Mesendoderm (in vitro differentiated cells): ENCODE data around the gene ATP6V1G1.

ENCODE experiments used
- DNase-seq: peaks from one replicate; pipeline ENCODE4 v3.0.0; 2013
- H2AK5ac ChIP-seq: 2 replicates; pipeline ENCODE4 v1.6.1; 2013; ENCODE audit warnings: low read length, inconsistent platforms
- H2BK120ac ChIP-seq: 2 replicates; pipeline ENCODE4 v1.6.1; 2013; ENCODE audit warnings: low read depth, mild to moderate bottlenecking, low read length, moderate library complexity, mixed read lengths
- H2BK15ac ChIP-seq: replicated peaks from 2 replicates; pipeline ENCODE4 v1.6.1; 2013; ENCODE audit warnings: low read depth, mild to moderate bottlenecking, moderate library complexity
- H2BK5ac ChIP-seq: 2 replicates; pipeline ENCODE4 v1.6.1; 2013; ENCODE audit warnings: low read length, inconsistent platforms
- H3K18ac ChIP-seq: 2 replicates; pipeline ENCODE4 v1.6.1; 2013; ENCODE audit warnings: mild to moderate bottlenecking, low read length, mixed read lengths
- H3K23ac ChIP-seq: one replicate; pipeline ENCODE4 v1.6.1; 2013; ENCODE audit warnings: low read length
- H3K27ac ChIP-seq: 2 replicates; pipeline ENCODE4 v1.5.1; 2013; ENCODE audit warnings: low read depth, mild to moderate bottlenecking, inconsistent platforms, low read length, moderate library complexity
- H3K27me3 ChIP-seq: 2 replicates; pipeline ENCODE4 v1.6.1; 2013; ENCODE audit warnings: low read length, control low read depth, mild to moderate bottlenecking, inconsistent platforms; ENCODE audit not compliant: insufficient read depth, poor library complexity
- H3K36me3 ChIP-seq: 2 replicates; pipeline ENCODE4 v1.6.1; 2013; ENCODE audit warnings: low read length, inconsistent platforms; ENCODE audit not compliant: control insufficient read depth, insufficient read depth
- H3K4ac ChIP-seq: one replicate; pipeline ENCODE4 v1.6.1; 2013; ENCODE audit warnings: low read depth, mild to moderate bottlenecking, low read length, moderate library complexity
- H3K4me1 ChIP-seq: 2 replicates; pipeline ENCODE4 v1.6.1; 2013; ENCODE audit warnings: low read depth, low read length, inconsistent platforms; ENCODE audit not compliant: control insufficient read depth
- H3K4me2 ChIP-seq: 2 replicates; pipeline ENCODE4 v1.6.1; 2013; ENCODE audit warnings: low read length
- H3K4me3 ChIP-seq: 2 replicates; pipeline ENCODE4 v1.5.1; 2013; ENCODE audit warnings: mild to moderate bottlenecking, low read length
- H3K56ac ChIP-seq: one replicate; pipeline ENCODE4 v1.6.1; 2013; ENCODE audit warnings: low read length
- H3K79me1 ChIP-seq: 2 replicates; pipeline ENCODE4 v1.6.1; 2013; ENCODE audit warnings: low read length, inconsistent platforms
- H3K79me2 ChIP-seq: 2 replicates; pipeline ENCODE4 v1.6.1; 2013; ENCODE audit warnings: mild to moderate bottlenecking, low read length; ENCODE audit not compliant: control insufficient read depth, insufficient read depth
- H3K9ac ChIP-seq: 2 replicates; pipeline ENCODE4 v1.6.1; 2013; ENCODE audit warnings: low read length, inconsistent platforms
- H4K5ac ChIP-seq: one replicate; pipeline ENCODE4 v1.6.1; 2013; ENCODE audit warnings: low read length
- H4K8ac ChIP-seq: one replicate; pipeline ENCODE4 v1.6.1; 2013; ENCODE audit warnings: low read depth, mild to moderate bottlenecking, control low read depth, low read length, moderate library complexity
- WGBS: extraction: QIAGEN DNeasy Blood & Tissue Kit; methylation state at CpG from one replicate; pipeline ENCODE4 v1.1.7; 2013; ENCODE audit warnings: low lambda C conversion rate, missing lambda C conversion rate; ENCODE audit not compliant: insufficient coverage; ENCODE audit errors: extremely low coverage; 5-methylcytosine and 5-hydroxymethylcytosine counted together

The ATP6V1G1 gene

DNA sequence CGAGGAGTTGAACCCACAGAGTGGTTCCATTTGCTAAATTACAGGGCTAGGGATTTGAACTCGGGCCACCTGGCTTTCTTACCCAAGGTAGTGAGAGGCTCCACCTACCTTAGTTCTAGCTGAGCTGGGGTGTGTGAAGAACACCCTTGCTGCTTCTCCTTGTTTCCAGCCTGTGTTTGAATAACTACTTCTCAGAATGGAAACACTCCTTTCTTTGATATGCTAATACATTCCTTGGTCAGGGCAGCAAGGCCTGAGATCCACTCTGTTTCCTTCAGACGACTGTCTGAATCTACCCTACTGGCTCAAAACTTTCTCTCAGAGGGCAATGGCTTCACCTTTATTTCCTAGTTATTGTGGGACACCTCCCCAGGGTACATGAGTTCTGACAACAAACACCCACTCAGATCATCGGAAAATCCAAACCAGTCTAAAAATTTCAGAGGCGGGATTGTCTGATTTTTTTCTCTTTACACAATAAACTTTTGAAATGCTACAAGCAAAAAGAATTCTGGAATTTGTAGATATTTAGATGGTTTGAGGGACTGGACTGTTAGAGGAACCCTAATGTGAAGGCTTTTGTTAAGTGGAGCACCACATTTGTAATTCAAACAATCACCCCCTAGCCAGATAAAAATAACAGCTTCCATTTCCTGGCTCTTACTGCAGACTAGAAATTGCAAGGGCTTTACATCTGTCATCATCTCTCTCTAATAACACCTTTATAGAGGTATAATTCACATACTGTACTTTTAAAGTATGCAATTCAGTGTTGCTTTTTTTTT, 4.0 kb upstream of the ATP6V1G1 start:
- H3K79me1 ChIP-seq = peaks cover 2% of the 10 kb centered on the region
- peak overlapping the region; percentile 15 for H4K8ac ChIP-seq
- no peak overlapping the region for H2BK5ac ChIP-seq
- H3K4me3 ChIP-seq = no peak overlapping the region
- H2AK5ac ChIP-seq = no peak overlapping the region
- H3K18ac ChIP-seq = no peak overlapping the region
- H3K27ac ChIP-seq = peak overlapping the region; percentile 22
- H3K79me2 ChIP-seq = peaks cover 10% of the 10 kb centered on the region
- H3K56ac ChIP-seq = peak overlapping the region; percentile 12
- no peak overlapping the region for H3K4me2 ChIP-seq
- DNase-seq = peak; percentile 71
- H3K4me1 ChIP-seq = peaks cover 2% of the 10 kb centered on the region
- no peak overlapping the region for H3K9ac ChIP-seq
- WGBS = no CpG with 5 or more reads among the region's 5 CpGs
- no peak overlapping the region for H2BK120ac ChIP-seq
- no peak overlapping the region for H2BK15ac ChIP-seq
- no peak overlapping the region for H3K4ac ChIP-seq
- no peak overlapping the region for H3K23ac ChIP-seq
- no peak overlapping the region for H4K5ac ChIP-seq
- H3K36me3 ChIP-seq = no peaks in the 10 kb centered on the region
- H3K27me3 ChIP-seq = no peaks in the 10 kb centered on the region

DNA sequence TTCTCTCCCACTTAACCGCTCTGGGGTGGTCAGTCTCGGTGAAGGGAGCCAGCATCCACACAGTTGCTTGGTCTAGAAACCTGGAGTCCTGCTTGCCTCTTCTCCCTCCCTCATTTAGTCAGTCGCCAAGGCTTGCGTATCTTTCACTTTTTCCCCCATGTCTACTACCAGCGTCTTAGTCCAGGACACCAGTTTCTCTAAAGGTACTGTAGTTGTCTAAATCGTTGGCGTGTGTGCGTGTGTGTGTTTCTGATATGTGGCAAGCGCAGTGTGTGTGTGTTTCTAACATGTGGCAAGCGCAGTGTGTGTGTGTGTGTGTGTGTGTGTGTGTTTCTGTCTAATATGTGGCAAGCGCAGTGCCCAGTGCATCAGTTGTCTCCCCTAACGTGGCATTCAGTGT, 641 bp downstream of the ATP6V1G1 start:
- Histone ChIP-seq H3K18ac (no peak overlapping the region), H2BK120ac (no peak overlapping the region), H2BK5ac (no peak overlapping the region), H3K56ac (peak overlapping the region; percentile 99), H2AK5ac (no peak overlapping the region), H2BK15ac (no peak overlapping the region), H3K4me3 (peak overlapping the region; percentile 98), H3K4ac (no peak overlapping the region), H3K79me2 (peaks cover 52% of the 10 kb centered on the region), H4K8ac (no peak overlapping the region), H3K23ac (peak overlapping the region; percentile 100), H3K4me1 (peaks cover 6% of the 10 kb centered on the region), H3K4me2 (peak overlapping the region; percentile 91), H4K5ac (peak overlapping the region; percentile 60), H3K27ac (no peak overlapping the region), H3K27me3 (no peaks in the 10 kb centered on the region), H3K9ac (peak overlapping the region; percentile 99), H3K79me1 (peaks cover 12% of the 10 kb centered on the region), H3K36me3 (peaks cover 5% of the 10 kb centered on the region)
- DNase-seq = no peak
- WGBS = no CpG with 5 or more reads among the region's 12 CpGs

DNA sequence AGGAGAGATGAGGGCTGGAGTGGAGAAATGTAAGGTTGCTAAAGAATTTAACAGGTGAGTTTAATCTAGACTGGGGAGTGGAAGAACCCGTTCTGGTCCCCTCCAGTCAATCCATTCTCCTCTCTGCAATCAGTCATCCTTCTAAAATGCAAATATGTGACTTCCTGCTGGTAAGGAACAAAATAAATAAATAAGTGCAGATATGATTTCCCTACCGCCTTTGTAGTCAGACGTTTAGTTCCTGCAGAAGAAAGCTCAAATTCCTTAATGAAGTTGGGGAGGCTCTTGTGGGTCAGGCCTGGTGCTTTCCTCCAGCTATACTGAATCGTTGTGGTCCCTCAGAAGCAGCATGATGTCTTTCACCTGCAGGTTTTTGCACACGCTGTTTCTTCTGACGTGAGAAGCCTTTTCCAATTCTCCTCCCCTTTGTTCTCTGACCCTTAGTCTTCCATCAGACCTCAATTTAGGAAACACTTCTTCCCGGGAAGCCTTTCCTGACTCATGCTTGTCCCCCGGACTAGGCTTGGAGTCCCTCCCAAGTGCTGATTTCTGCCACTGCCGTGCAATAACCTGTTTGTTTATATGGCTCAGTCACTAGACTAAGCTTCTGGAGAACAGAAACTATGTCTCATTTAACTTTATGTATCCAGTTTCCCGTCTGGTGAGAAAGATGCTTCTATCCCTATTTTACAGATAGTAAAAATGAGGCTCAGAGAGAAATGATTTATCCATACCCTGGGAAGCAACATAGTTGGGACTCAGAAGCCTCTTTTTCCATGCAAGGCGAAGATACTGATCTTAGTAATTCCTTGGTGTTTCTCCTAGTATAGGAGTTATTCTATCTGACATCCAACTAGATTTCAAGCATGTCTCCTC, 1.3 kb downstream of the ATP6V1G1 start:
- Histone ChIP-seq H2BK120ac (no peak overlapping the region), H3K27ac (no peak overlapping the region), H3K27me3 (no peaks in the 10 kb centered on the region), H3K4me2 (peak overlapping the region; percentile 91), H3K56ac (peak overlapping the region; percentile 99), H3K4ac (no peak overlapping the region), H3K79me2 (peaks cover 57% of the 10 kb centered on the region), H2BK5ac (no peak overlapping the region), H3K4me1 (peaks cover 6% of the 10 kb centered on the region), H3K18ac (no peak overlapping the region), H2BK15ac (no peak overlapping the region), H4K5ac (no peak overlapping the region), H2AK5ac (no peak overlapping the region), H3K23ac (no peak overlapping the region), H3K9ac (peak overlapping the region; percentile 99), H4K8ac (no peak overlapping the region), H3K79me1 (peaks cover 12% of the 10 kb centered on the region), H3K4me3 (peak overlapping the region; percentile 98), H3K36me3 (peaks cover 6% of the 10 kb centered on the region)
- WGBS = no CpG with 5 or more reads among the region's 11 CpGs
- peak; percentile 23 for DNase-seq

DNA sequence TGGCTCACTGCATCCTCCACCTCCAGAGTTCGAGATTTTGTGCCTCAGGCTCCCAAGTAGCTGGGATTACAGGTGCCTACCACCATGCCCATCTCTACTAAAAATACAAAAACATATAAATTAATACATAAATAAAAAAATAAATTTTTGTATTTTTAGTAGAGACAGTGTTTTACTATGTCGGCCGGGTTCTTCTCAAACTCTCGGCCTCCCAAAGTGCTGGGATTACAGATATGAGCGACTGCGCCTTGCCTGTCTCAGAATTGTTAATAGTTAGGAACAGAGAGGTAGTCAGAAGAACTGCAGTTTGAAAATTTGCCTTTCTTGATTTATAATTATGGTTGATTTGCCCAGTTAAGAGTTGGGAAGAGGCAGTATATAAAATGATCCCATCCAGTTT, 2.8 kb downstream of the ATP6V1G1 start:
- DNase-seq = no peak
- H2BK120ac ChIP-seq = no peak overlapping the region
- no peak overlapping the region for H3K4me3 ChIP-seq
- no peak overlapping the region for H2BK15ac ChIP-seq
- H2BK5ac ChIP-seq = no peak overlapping the region
- no peak overlapping the region for H3K56ac ChIP-seq
- H3K4me2 ChIP-seq = no peak overlapping the region
- H3K27ac ChIP-seq = no peak overlapping the region
- no peak overlapping the region for H3K23ac ChIP-seq
- no CpG with 5 or more reads among the region's 6 CpGs for WGBS
- no peaks in the 10 kb centered on the region for H3K27me3 ChIP-seq
- no peak overlapping the region for H4K8ac ChIP-seq
- H3K9ac ChIP-seq = no peak overlapping the region
- H2AK5ac ChIP-seq = no peak overlapping the region
- H3K79me2 ChIP-seq = peaks cover 57% of the 10 kb centered on the region
- H3K36me3 ChIP-seq = peaks cover 6% of the 10 kb centered on the region
- no peak overlapping the region for H3K18ac ChIP-seq
- peaks cover 6% of the 10 kb centered on the region for H3K4me1 ChIP-seq
- H4K5ac ChIP-seq = no peak overlapping the region
- H3K4ac ChIP-seq = no peak overlapping the region
- peaks cover 12% of the 10 kb centered on the region for H3K79me1 ChIP-seq

DNA sequence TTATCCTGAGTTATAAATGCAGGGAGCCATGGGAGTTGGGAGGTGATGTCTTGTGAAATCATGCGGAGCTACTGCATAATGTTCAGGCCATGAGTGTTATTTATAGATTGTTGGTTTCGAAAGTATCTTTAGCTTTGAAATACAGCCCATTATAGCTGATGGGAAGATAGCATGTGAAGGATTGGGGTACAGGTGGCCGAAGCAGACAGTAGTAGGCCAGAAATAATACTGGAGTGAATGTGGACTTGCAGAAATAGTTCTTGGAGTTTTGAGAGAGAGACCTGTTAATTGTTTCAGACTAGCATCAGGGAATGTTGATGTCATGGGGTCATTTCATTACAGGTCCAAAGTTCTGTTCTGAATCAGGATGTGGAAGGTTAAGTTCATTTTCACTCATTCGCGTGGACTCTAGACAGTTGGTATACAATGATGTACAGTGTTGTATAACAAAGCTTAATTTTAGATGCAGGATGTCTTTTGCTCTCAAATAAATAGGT, 3.8 kb downstream of the ATP6V1G1 start:
- no peak overlapping the region for H3K27ac ChIP-seq
- H3K18ac ChIP-seq = no peak overlapping the region
- no peak overlapping the region for H3K23ac ChIP-seq
- peaks cover 57% of the 10 kb centered on the region for H3K79me2 ChIP-seq
- H2BK120ac ChIP-seq = no peak overlapping the region
- no peak overlapping the region for H3K4me3 ChIP-seq
- no peak for DNase-seq
- no peak overlapping the region for H3K9ac ChIP-seq
- H4K5ac ChIP-seq = no peak overlapping the region
- no peak overlapping the region for H3K56ac ChIP-seq
- H3K27me3 ChIP-seq = no peaks in the 10 kb centered on the region
- no peak overlapping the region for H2AK5ac ChIP-seq
- no CpG with 5 or more reads among the region's 5 CpGs for WGBS
- H3K4me2 ChIP-seq = no peak overlapping the region
- H3K4ac ChIP-seq = no peak overlapping the region
- peaks cover 8% of the 10 kb centered on the region for H3K36me3 ChIP-seq
- no peak overlapping the region for H2BK5ac ChIP-seq
- no peak overlapping the region for H2BK15ac ChIP-seq
- no peak overlapping the region for H4K8ac ChIP-seq
- H3K4me1 ChIP-seq = peaks cover 6% of the 10 kb centered on the region
- peaks cover 12% of the 10 kb centered on the region for H3K79me1 ChIP-seq
